Activated T-helper 1 cell treated with Interleukin-2 at 50 U/mL for 16 hours (primary cell): ENCODE data around the gene LDLRAP1.

ENCODE experiments used
- DNase-seq: peaks from one replicate; pipeline ENCODE4 v3.0.0-alpha.2; 2020; ENCODE audit warnings: low read depth

Gene LDLRAP1

DNA sequence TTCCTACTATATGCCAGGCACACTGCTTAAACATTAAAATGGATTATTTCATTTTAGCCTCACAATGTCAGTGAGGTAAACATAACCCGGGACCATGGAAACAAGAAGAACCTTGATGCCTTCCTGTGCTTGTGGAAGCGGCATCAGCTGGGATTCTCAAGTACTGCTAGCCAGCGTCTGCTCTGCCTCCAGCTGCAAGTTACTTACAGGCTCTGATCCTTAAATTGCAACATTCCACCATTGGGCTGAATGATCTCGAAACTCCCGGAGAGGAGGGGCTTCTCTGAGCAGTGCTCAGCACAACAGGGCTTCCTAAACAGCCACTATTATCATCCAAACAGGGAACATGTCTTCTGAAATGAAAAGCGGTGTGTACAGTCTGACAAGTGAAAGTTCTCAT is 66.5 kb downstream of the LDLRAP1 start:
- no peak for DNase-seq

DNA sequence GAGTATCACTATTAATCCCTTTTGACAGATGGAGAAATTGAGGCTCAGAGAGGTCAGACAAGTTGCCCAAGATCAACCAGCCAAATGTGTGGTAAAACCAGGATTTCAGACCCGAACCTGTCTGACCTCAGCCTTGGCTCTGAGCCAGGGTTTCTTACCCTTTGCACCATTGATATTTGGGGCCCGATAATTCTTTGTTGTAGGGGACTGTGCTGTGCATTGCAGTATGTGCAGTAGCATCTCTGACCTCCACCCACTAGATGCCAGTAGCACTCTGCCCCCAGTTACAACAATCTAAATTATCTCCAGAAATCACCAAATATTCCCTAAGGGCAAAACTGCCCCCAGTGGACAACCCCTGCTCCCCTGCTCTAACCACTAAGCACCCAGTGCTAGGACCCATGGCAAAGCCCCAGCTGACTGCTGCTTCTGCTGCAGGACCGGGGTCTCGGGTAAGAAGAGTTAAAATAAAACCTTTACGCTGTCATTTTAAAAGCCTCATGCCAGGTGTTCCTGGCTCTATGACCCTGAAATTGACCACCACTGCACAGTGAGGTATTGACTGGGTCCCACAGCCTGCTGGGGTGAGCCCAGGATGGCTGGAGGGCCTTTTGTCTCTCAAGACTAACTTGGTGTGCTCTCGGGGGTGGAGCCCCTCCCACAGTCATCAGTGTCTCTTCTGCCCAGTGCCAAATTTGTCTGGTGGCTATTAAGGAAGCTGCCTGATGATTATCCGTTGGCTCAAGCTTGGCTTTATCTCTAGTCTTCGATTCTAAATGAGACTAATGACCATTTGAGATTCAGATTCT is 67.6 kb downstream of the LDLRAP1 start:
- no peak for DNase-seq

DNA sequence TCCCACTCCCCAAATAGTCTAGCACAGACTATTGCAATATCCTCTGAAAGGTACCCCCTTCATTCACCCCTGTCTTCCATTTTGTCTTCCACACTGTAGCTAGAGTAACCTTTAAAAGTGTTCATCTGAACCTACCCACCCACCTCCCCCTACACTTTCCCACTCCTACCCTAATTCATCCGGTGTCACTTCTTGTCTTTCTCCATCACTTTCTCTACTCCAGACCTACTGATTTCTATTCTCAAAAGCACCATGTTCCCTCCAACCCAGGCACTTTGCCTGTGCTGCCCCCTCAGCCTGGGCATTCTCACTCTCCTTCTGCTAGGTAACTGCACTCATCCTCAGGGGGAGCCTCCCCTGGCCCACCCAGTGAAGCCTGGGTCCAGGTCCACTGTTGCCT is 68.4 kb downstream of the LDLRAP1 start:
- no peak for DNase-seq

DNA sequence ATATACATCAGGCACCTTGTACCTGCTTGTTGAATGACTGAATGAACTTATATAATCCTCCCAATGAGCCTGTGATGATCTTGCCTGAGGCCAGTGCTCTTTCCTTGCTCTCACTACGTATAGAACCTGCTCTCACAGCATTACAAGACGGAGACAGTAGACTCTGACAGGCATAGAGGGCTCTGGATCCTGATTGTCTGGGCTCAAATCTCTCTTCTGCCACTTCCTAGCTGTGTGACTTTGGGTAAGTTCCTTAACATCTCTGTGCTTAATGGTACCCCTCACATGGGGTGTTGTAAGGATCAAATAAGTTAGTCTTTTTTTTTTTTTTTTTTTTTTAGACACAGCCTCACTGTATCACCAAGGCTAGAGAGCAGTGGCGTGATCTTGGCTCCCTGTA is 69.0 kb downstream of the LDLRAP1 start:
- no peak for DNase-seq

DNA sequence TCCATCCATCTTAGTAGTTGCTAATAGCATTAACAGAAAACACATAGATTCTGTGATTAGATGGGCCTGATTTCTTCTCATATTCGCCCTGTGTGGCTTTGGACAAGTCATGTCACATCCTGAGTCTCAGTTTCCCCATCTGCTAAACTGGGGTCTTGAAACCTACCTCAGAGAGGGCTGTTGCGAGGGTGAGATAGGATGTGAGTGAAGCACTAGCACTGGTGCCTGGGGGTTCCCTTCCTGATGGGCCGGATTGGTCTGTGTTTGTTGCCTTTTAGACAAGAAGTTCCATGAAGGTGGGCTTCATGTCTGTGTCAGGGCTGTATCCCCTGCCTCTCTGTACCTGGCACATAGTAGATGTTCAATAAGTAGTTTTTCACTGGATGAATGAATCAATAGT is 69.7 kb downstream of the LDLRAP1 start:
- no peak for DNase-seq

DNA sequence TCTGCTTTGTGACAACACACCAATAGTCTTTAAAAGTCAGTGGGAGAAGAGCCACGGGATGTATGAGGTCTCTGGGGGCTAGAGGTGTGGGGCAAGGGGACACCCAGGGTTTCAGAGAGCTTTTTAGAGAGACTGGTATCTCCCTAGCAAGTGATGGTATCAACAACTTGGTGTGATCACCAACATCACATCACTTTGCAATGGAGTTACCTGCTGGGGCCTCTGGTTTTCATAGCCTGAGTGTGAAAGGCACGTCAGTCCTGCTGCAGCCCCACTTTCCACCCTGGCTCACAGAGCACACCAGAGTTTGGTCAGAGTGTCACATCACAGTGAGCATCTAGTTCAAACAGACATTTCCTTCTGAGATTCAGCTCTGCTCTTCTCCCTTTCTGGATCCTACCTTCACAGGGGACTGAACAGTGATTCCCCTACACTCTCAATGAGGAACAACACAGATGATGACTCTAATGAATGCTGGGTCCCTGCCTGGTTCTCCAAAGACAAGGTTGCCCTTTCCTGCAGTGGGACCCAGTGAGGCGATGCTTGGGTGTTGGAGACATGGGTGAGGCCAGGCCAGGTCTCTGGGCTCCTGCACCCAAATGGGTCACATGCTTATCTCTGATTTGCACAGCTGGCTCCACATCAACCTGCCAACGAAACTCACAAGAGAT is 71.2 kb downstream of the LDLRAP1 start:
- DNase-seq = no peak

DNA sequence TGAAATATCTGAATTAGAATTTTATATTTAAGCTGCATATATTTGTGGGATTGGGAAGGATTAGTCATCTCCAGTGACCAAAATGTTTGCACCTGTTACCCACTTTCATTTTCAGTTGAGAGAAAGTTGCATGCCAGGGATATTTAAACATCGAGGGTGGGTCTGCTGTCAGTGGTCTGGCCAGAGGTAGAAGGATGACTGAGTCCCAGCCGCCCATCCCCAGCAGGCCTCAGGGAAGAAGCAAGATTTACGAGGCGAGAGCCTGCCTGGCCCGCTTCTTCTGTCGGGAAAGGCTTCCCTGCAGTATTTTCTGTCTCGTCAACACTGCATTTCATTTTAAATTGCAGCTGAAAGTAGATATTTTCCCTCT is 71.8 kb downstream of the LDLRAP1 start:
- DNase-seq = no peak

DNA sequence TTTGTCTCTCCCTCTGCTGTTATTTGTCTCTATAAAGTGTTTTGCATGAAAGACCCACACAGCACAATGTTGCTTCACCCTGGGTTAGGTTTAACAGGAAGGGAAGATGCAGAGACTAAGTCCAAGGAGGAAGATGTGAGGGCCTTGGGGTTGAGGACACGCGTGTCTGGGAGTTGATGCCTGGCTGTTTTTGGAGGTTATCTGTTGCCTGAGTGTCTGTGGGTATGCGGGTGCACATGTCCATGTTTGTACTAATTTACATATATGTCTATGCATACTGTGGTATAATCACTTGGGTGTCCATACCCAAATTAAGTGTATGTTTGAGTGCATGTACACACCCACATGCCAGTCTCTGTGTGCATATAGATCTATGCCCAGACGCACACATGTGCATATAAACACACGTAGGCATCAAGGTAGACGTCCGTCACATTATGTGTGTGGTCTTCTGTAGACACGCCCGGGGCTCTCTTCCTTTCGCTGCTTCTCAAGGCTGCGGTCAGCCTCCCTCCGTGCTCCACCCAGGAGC is 72.2 kb downstream of the LDLRAP1 start:
- no peak for DNase-seq

DNA sequence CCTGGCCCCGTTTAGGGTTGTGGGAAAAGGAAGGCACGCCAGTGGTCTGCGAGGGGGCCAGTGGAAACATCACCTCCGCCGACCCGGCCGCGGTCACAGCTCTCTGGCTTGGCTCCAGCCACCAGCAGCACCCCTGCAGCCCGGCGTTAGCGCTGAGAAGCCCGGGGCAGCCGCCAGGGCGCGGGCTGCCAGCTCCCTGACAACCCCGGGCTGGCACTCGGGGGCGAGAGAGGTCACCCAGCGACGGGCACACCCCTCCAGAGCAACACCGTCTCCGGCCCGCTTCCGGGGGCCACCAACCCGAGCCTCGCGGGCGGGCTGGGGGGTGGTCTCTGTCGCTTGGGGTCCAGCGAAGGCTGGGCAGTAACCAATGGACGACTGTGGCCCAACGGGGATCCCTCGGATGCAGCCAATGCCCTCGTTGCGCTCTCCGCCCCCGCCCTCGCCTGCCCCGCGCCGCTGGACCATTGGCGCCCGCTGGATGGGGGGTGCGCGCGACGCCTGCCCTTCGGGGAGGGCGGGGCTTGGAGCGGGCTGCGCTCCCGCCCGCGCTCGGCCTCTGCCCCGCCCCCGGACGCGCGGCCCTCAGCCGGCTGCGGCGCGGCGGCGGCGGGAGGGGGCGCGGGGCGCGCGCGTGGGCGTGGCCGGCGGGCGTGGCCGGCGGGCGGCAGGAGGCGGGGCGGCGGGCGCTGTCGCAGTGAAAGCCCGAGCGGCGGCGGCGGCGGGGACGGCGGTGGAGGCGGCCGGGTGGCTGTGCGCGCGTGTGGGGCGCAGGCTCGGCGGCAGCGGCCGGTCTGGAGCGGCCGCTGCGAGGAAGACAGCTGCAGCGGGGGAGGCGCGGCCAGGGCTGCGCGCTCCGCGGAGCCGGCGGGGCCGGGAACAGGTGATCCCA is 72.9 kb downstream of the LDLRAP1 start, which contains the start of gene MAN1C1:
Gene MAN1C1 (plus strand): TSS at position 697 of the 892 bp plus-strand sequence. CDS start 1,007 bp downstream, outside the sequence.
- peak; percentile 84 for DNase-seq

DNA sequence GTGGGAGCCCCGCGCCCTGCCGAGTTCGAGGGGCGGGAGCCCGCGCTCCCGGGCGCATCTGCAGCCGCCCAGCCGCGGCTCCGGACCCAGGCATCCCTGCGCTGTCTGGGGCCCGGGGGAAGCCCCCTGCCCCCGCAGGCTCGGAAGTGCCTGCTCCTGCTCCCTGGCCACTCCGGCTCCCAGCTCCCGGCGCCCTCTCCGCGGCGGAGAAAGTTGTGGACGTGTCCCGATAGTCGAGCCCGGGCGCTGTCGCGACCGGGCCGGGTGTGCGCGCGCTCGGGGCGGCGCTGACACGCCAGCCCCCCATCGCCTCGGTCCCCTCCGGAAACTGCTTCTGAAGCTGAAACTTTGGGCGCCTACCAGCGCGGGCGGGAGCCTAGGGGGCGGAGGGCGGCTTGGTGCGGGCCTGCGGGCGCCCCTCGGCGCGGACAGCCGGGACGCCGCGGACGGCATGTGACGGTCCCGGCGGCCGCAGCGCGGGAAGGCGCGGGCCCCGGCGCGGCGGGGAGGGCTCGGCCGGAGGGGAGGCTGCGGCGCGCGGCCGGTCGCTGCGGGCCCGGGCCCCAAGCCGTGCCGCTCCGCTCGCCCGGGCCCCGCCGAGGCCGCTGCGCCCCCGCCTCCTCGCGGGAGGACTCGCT is 73.7 kb downstream of the LDLRAP1 start:
- DNase-seq = no peak

DNA sequence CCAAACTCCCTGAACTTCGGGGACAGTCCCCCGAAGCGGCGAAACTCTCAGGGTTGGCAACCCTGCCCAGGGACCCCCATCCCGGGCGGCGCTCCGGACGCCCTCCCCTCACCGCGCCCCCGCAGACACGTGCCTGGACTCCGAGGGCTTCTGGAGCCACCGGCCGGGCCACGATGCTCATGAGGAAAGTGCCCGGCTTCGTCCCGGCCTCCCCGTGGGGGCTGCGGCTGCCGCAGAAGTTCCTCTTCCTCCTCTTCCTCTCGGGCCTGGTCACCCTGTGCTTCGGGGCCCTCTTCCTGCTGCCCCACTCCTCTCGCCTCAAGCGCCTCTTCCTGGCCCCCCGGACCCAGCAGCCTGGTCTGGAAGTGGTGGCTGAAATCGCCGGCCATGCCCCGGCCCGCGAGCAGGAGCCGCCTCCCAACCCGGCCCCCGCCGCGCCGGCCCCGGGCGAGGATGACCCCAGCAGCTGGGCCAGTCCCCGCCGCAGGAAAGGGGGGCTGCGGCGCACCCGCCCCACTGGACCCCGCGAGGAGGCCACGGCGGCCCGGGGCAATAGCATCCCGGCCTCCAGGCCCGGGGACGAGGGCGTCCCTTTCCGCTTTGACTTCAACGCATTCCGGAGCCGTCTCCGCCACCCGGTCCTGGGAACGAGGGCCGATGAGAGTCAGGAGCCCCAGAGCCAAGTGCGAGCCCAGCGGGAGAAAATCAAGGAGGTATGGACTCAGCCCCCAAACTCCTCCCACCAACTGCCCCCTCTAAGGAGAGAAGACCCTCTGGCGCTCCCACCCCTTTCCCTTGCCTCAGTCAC is 74.4 kb downstream of the LDLRAP1 start:
- no peak for DNase-seq

DNA sequence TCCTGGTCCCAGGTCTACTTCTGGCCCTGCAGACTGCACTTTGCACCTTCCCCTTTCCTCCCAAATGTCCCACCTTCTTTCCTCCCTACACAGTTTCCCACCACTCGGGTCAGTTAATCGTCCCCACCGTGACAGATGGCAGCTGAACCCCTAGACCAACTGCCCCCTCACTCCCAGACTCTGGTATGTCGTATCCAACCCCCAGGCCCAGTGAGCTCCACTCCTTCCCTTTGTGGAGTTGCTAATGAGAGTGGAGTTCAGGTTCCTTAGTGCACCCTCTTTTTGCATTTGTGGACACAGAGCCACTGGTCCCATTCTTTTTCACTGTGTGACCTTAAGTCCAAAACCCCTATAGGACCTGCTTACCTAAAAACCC is 75.0 kb downstream of the LDLRAP1 start:
- no peak for DNase-seq
